ENCODE results near the gene TNKS1BP1.
A peak's percentile ranks its signal among the peaks of the same experiment; 100 is the strongest.

The TNKS1BP1 gene

DNA sequence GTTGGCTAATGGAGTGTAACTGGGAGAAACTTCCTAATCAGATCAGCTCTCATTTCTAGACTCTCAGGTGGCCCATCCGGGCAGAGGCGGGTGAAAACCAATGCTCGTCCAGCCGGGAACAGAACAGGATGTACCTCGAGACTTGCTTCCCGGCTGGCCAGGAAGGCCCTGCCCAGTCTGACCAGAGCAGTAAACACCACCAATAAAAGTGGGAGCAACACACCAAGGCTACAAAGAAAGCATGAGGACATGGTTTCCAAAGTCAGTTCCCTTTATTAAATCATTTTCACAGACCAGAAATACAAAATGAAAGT lies 940 bp upstream of the TNKS1BP1 start:
- DNase-seq (ENCODE audit: extremely low spot score): no peak
- POLR2A ChIA-PET: interaction anchor here (2.1 kb wide), 1 partner anchor 10 kb away, joined by 10 read pairs; the partner anchor contains the start of gene SSRP1
- CTCF ChIA-PET: interaction anchor here (0.7 to 1.9 kb wide), 4 partner anchors 10 to 168 kb away, joined by 3 to 7 read pairs (median 5); partner anchors contain the start of genes P2RX3 and SSRP1
- TF ChIP-seq, protein P1, sequence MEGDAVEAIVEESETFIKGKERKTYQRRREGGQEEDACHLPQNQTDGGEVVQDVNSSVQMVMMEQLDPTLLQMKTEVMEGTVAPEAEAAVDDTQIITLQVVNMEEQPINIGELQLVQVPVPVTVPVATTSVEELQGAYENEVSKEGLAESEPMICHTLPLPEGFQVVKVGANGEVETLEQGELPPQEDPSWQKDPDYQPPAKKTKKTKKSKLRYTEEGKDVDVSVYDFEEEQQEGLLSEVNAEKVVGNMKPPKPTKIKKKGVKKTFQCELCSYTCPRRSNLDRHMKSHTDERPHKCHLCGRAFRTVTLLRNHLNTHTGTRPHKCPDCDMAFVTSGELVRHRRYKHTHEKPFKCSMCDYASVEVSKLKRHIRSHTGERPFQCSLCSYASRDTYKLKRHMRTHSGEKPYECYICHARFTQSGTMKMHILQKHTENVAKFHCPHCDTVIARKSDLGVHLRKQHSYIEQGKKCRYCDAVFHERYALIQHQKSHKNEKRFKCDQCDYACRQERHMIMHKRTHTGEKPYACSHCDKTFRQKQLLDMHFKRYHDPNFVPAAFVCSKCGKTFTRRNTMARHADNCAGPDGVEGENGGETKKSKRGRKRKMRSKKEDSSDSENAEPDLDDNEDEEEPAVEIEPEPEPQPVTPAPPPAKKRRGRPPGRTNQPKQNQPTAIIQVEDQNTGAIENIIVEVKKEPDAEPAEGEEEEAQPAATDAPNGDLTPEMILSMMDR (IDR thresholded peaks at IDR 0.05; ENCODE audit: control extremely low read depth, extremely low read depth, low read depth, missing control alignments): no peak

GRCh38 chr11:57324154-57324885 lies 432 bp downstream of the TNKS1BP1 start:
- POLR2A ChIA-PET: interaction anchor here (0.8 to 2.1 kb wide), 2 partner anchors 11 to 839 kb away, joined by 3 to 10 read pairs; partner anchors contain the start of gene SSRP1
- CTCF ChIA-PET: interaction anchor here (0.8 kb wide), 1 partner anchor 13 kb away, joined by 3 read pairs; no protein-coding TSS in a partner anchor
- TF ChIP-seq, protein P1 (IDR thresholded peaks at IDR 0.05; ENCODE audit: control extremely low read depth, extremely low read depth, low read depth, missing control alignments): no peak
- peak; percentile 57 for DNase-seq (ENCODE audit: extremely low spot score)

- POLR2A ChIA-PET: interaction anchor here (0.8 kb wide), 1 partner anchor 840 kb away, joined by 3 read pairs; no protein-coding TSS in a partner anchor
- CTCF ChIA-PET: interaction anchor here (0.8 kb wide), 1 partner anchor 12 kb away, joined by 3 read pairs; no protein-coding TSS in a partner anchor
- TF ChIP-seq, protein P1 (IDR thresholded peaks at IDR 0.05; ENCODE audit: control extremely low read depth, extremely low read depth, low read depth, missing control alignments): no peak
- DNase-seq (ENCODE audit: extremely low spot score): no peak
Observed at GRCh38 chr11:57323855-57324153, 948 bp downstream of the TNKS1BP1 start.

GRCh38 chr11:57323167-57323854 lies 1.4 kb downstream of the TNKS1BP1 start:
- CTCF ChIA-PET: no interaction called here
- POLR2A ChIA-PET: no interaction called here
- DNase-seq (ENCODE audit: extremely low spot score): no peak
- TF ChIP-seq, protein P1 (IDR thresholded peaks at IDR 0.05; ENCODE audit: control extremely low read depth, extremely low read depth, low read depth, missing control alignments): no peak

- ChIA-PET CTCF (interaction anchor here (1.4 to 2.2 kb wide), 4 partner anchors 11 to 73 kb away, joined by 3 to 9 read pairs (median 5); partner anchors contain the start of gene SSRP1), POLR2A (interaction anchor here (1.0 kb wide), 1 partner anchor 13 kb away, joined by 4 read pairs; no protein-coding TSS in a partner anchor)
- DNase-seq (ENCODE audit: extremely low spot score): no peak
- TF ChIP-seq, protein P1 (IDR thresholded peaks at IDR 0.05; ENCODE audit: control extremely low read depth, extremely low read depth, low read depth, missing control alignments): no peak
Observed at GRCh38 chr11:57322256-57323166, 2.2 kb downstream of the TNKS1BP1 start.
